HepG2 (cell line): Measurements from ENCODE around the gene ZBTB7C. TPM values are rescaled to one million over a fixed set of nuclear protein-coding genes. Genes with fewer than 3 reads are reported as not detected.

Source experiments
- ATAC-seq: fragments of 200-7000 bp; cut with Tn5 transposase; 3 replicates; pipeline ENCODE4 v1.9.1; 2020; ENCODE audit warnings: mild to moderate bottlenecking, moderate library complexity
- BruUV-seq: library from RNA; stranded (reverse); fragments of 400-500 nt; replicated peaks from 2 replicates; lab custom pipeline; 2021; lab: Mats Ljungman, UMichigan
- CTCF ChIA-PET: fragments of 300-600 bp; formaldehyde crosslinking; extraction: SDS; loops from one replicate; lab custom pipeline; 2021; ENCODE audit warnings: low total read pairs, inconsistent platforms, low intra/inter-chr PET ratio; lab: Yijun Ruan, JAX
- POLR2A ChIA-PET: fragments of 350-600 bp; sonication (Branson Sonifier 250); formaldehyde crosslinking; loops from one replicate; lab custom pipeline; 2020; ENCODE audit warnings: antibody characterized with exemption, inconsistent platforms; lab: Yijun Ruan, JAX
- DNase-seq: peaks from one replicate; pipeline ENCODE4 v3.0.0-alpha.2; 2015; ENCODE audit warnings: low spot score
- FAIRE-seq: peaks from 3 replicates; lab custom pipeline; 2011; peaks lifted over from hg19 to GRCh38; lab: Jason Lieb, UNC
- H2AFZ ChIP-seq: one replicate; pipeline ENCODE4 v1.6.1; 2011; ENCODE audit warnings: low read length, inconsistent platforms
- H3K27ac ChIP-seq: fragments of 300-600 bp; 3 replicates; pipeline ENCODE4 v1.8.0; 2011; ENCODE audit warnings: mixed run types, mild to moderate bottlenecking, mixed read lengths, low read length, inconsistent platforms; ENCODE audit not compliant: insufficient read depth; ENCODE audit errors: extremely low read length
- H3K27me3 ChIP-seq, 2 experiments: fragments of 200-600 bp in 1 of 2; 2 replicates in 1 of 2; 3 replicates in 1 of 2; pipeline versions ENCODE4 v1.6.0 to v1.8.0; 2011; ENCODE audit warnings: low read length in 2 of 2, mild to moderate bottlenecking in 2 of 2, moderate library complexity in 2 of 2, inconsistent platforms in 1 of 2; ENCODE audit not compliant: insufficient read depth in 2 of 2, control insufficient read depth in 1 of 2
- H3K36me3 ChIP-seq, 2 experiments: fragments of 200-600 bp in 1 of 2; replicated peaks in 1 of 2; 2 replicates in 1 of 2; 3 replicates in 1 of 2; pipeline versions ENCODE4 v1.5.1 to v1.8.0; 2011; ENCODE audit warnings: low read length in 2 of 2, inconsistent platforms in 1 of 2; ENCODE audit not compliant: insufficient read depth in 2 of 2, control insufficient read depth in 1 of 2
- H3K4me1 ChIP-seq: 2 replicates; pipeline ENCODE4 v1.5.1; 2012; ENCODE audit warnings: low read length, inconsistent platforms; ENCODE audit not compliant: insufficient read depth
- H3K4me2 ChIP-seq: 2 replicates; pipeline ENCODE4 v1.6.0; 2011; ENCODE audit warnings: low read depth, low read length, inconsistent platforms
- H3K4me3 ChIP-seq, 3 experiments: fragments of 200-600 bp in 1 of 3; sonication (generic), shearing (Covaris generic) in 1 of 3; replicated peaks in 1 of 3; 2 replicates each; pipeline ENCODE4 v1.5.1; 2011 to 2016; ENCODE audit warnings: low read length in 3 of 3, inconsistent platforms in 2 of 3, low read depth in 2 of 3, mild to moderate bottlenecking in 2 of 3, control low read depth in 1 of 3, mixed read lengths in 1 of 3; ENCODE audit not compliant: insufficient read depth in 1 of 3
- H3K79me2 ChIP-seq: one replicate; pipeline ENCODE4 v1.6.1; 2011; ENCODE audit warnings: low read length, inconsistent platforms; ENCODE audit not compliant: insufficient read depth
- H3K9ac ChIP-seq: 2 replicates; pipeline ENCODE4 v1.6.0; 2011; ENCODE audit warnings: mild to moderate bottlenecking, low read depth, low read length, inconsistent platforms; ENCODE audit not compliant: insufficient read depth
- H3K9me3 ChIP-seq: 2 replicates; pipeline ENCODE4 v1.5.1; 2012; ENCODE audit warnings: mild to moderate bottlenecking, low read length
- H4K20me1 ChIP-seq: 2 replicates; pipeline ENCODE4 v1.6.0; 2011; ENCODE audit warnings: inconsistent platforms, mild to moderate bottlenecking, low read length, moderate library complexity; ENCODE audit not compliant: insufficient read depth
- GZF1 ChIP-seq: sonication (generic); formaldehyde crosslinking; IDR thresholded peaks from 2 replicates; pipeline ENCODE4 v1.5.1; 2020; ENCODE audit warnings: mild to moderate bottlenecking, missing genetic modification reagents
- HOXA3 ChIP-seq: sonication (generic); formaldehyde crosslinking; IDR thresholded peaks from 2 replicates; pipeline ENCODE4 v1.5.0; 2020; ENCODE audit warnings: missing genetic modification reagents
- KDM4B ChIP-seq: sonication (generic); formaldehyde crosslinking; IDR thresholded peaks from 2 replicates; pipeline ENCODE4 v1.4.0; 2020; ENCODE audit warnings: missing genetic modification reagents
- KLF13 ChIP-seq: sonication (generic); formaldehyde crosslinking; IDR thresholded peaks from 2 replicates; pipeline ENCODE4 v1.4.0; 2020; ENCODE audit warnings: mild to moderate bottlenecking, missing genetic modification reagents
- NR2C2 ChIP-seq: sonication (generic); formaldehyde crosslinking; IDR thresholded peaks from 2 replicates; pipeline ENCODE4 v1.4.0; 2020; ENCODE audit warnings: missing genetic modification reagents, mild to moderate bottlenecking, moderate library complexity, borderline replicate concordance
- PAF1 ChIP-seq: IDR thresholded peaks from 2 replicates; pipeline ENCODE4 v1.6.1; 2016; ENCODE audit warnings: missing genetic modification reagents, missing compliant biosample characterization
- SMYD3 ChIP-seq: sonication (generic); formaldehyde crosslinking; IDR thresholded peaks from 2 replicates; pipeline ENCODE4 v1.8.1; 2023; ENCODE audit warnings: mild to moderate bottlenecking, missing genetic modification reagents
- ZNF530 ChIP-seq: sonication (generic); formaldehyde crosslinking; IDR thresholded peaks from 2 replicates; pipeline ENCODE4 v1.5.0; 2020; ENCODE audit warnings: low read depth, mild to moderate bottlenecking, missing genetic modification reagents
- ZNF549 ChIP-seq: sonication (generic); formaldehyde crosslinking; IDR thresholded peaks from 2 replicates; pipeline ENCODE4 v1.5.0; 2020; ENCODE audit warnings: missing genetic modification reagents
- ZNF562 ChIP-seq: sonication (generic); formaldehyde crosslinking; IDR thresholded peaks from 2 replicates; pipeline ENCODE4 v1.8.0; 2022; ENCODE audit warnings: missing genetic modification reagents, borderline replicate concordance
- ZNF737 ChIP-seq: sonication (generic); formaldehyde crosslinking; IDR thresholded peaks from 2 replicates; pipeline ENCODE4 v1.5.0; 2020; ENCODE audit warnings: missing genetic modification reagents, mild to moderate bottlenecking, borderline replicate concordance
- WGBS: methylation state at CpG from one replicate; pipeline ENCODE4 v1.1.6; 2017; ENCODE audit warnings: low lambda C conversion rate; 5-methylcytosine and 5-hydroxymethylcytosine counted together
- in situ Hi-C: cut with HindIII; loops from 2 replicates; pipeline ENCODE4 v1.10.0; 2017; ENCODE audit warnings: low pct_unique_long_range_greater_than_20kb; ENCODE audit not compliant: extremely low pct_ligation_motif_present
- intact Hi-C: fragments of 100-400 bp; cut with micrococcal nuclease; formaldehyde crosslinking; loops from one replicate; pipeline ENCODE4 v1.10.0; 2022; ENCODE audit not compliant: unreplicated experiment
- polyA plus RNA-seq, 8 experiments: library from polyadenylated mRNA; depleted of rRNA in 3 of 8; stranded (reverse) in 7 of 8; unstranded in 1 of 8; fragments of >200 nt; fragmentation: Illumina TruSeq in 4 of 8; extraction: Trizol in 4 of 8; gene quantifications; 2 replicates each; pipeline versions ENCODE4 v1.2.1 to v1.2.3, GENCODE V29; 2011 to 2016; ENCODE audit warnings: low read depth in 4 of 8, missing spikeins in 1 of 8, mixed read lengths in 1 of 8; ENCODE audit not compliant: insufficient read depth in 1 of 8
- total RNA-seq, 5 experiments: library from RNA; depleted of rRNA; stranded (reverse); fragments of >200 nt; fragmentation: Illumina TruSeq; extraction: Trizol; gene quantifications; 2 replicates each; pipeline ENCODE4 v1.2.3, GENCODE V29; 2016; ENCODE audit warnings: low read depth in 1 of 5
- TF ChIP-seq, protein P1 (sequence below): sonication (generic); formaldehyde crosslinking; IDR thresholded peaks from 2 replicates; pipeline ENCODE4 v1.4.0; 2020; ENCODE audit warnings: missing genetic modification reagents, borderline replicate concordance
- TF ChIP-seq, protein P2 (sequence below): sonication (generic); formaldehyde crosslinking; IDR thresholded peaks from 2 replicates; pipeline ENCODE4 v1.8.0; 2022; ENCODE audit warnings: mild to moderate bottlenecking, missing genetic modification reagents, borderline replicate concordance
- TF ChIP-seq, protein P3 (sequence below): sonication (generic); formaldehyde crosslinking; IDR thresholded peaks from 2 replicates; pipeline ENCODE4 v1.5.0; 2020; ENCODE audit warnings: mild to moderate bottlenecking, missing genetic modification reagents
- TF ChIP-seq, protein P4 (sequence below): sonication (generic); formaldehyde crosslinking; IDR thresholded peaks from 2 replicates; pipeline ENCODE4 v1.4.0; 2020; ENCODE audit warnings: missing genetic modification reagents; ENCODE audit errors: not compliant biosample characterization

Gene ZBTB7C
- total and polyA plus RNA-seq, 2 of the 13 experiments (the other 11 are each of a cell fraction or from before 2014, with no cell fraction given), result 0.01 to 0.04 TPM

DNA sequence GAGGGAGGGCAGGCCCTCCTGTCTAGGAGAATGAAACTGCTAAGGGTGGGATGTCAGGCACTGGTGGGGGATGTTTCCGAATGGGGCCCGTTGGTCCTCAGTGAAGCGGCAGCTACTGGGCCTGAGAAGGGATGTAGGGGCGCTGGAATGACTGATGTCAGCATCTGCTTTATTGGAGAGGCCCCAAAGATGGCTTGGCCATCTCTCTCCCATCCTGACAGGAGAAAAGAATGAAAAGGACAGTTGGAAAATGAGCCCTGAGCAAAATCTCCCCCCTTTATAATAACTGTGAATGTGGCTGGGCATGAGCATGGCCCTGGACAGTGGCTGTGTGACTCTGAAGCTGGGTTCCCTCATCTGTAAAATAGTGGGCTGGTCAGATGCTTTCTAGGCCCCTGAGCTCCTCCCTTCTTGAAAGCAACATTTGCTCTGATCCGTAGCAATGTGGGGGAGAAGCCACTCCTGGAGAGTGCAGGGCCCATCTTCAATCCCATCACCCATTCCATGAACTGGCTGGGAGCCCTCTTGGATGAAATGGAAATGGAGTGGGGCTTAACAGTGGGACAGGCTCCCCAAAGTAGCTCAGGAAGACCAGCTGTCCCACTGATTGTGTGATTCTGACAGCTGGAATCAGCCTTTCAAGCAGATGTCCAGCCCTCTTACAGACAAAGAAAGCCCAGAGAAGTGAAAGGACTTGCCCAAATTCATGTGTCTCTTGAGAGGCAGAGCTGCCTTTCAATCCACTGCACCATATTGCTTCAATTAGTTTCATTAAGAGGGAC lies 246.0 kb downstream of the ZBTB7C start:
- Histone ChIP-seq H2AFZ (no peak overlapping the region), H4K20me1 (no peaks in the 10 kb centered on the region), H3K27ac (no peak overlapping the region), H3K4me1 (peaks cover 76% of the 10 kb centered on the region), H3K9ac (no peak overlapping the region), H3K27me3 (peaks cover 0 to 22% of the 10 kb centered on the region in 2 experiments; a peak in 1 of 5 replicates), H3K4me3 (no peak overlapping the region), H3K4me2 (no peak overlapping the region; the same call in 1 of the 2 replicates), H3K79me2 (no peaks in the 10 kb centered on the region), H3K36me3 (no peaks in the 10 kb centered on the region), H3K9me3 (no peaks in the 10 kb centered on the region)
- no peak for ATAC-seq
- intact Hi-C loops, result no loop called here
- FAIRE-seq, result no peak
- ChIA-PET CTCF (no interaction called here), POLR2A (interaction anchor here (3.0 kb wide), 1 partner anchor 9 kb away, joined by 9 read pairs; no protein-coding TSS in a partner anchor)
- no TSS peak for BruUV-seq
- WGBS, result 98% methylated on average over 4 of the region's 5 CpGs
- no peak for DNase-seq
- in situ Hi-C loops, result no loop called here
- no peak for TF ChIP-seq NR2C2 (CRISPR knock-in tag)
- no peak for TF ChIP-seq SMYD3
- no peak for TF ChIP-seq ZNF562 (CRISPR knock-in tag)
- no peak for TF ChIP-seq ZNF737 (CRISPR knock-in tag)
- TF ChIP-seq, protein P1, sequence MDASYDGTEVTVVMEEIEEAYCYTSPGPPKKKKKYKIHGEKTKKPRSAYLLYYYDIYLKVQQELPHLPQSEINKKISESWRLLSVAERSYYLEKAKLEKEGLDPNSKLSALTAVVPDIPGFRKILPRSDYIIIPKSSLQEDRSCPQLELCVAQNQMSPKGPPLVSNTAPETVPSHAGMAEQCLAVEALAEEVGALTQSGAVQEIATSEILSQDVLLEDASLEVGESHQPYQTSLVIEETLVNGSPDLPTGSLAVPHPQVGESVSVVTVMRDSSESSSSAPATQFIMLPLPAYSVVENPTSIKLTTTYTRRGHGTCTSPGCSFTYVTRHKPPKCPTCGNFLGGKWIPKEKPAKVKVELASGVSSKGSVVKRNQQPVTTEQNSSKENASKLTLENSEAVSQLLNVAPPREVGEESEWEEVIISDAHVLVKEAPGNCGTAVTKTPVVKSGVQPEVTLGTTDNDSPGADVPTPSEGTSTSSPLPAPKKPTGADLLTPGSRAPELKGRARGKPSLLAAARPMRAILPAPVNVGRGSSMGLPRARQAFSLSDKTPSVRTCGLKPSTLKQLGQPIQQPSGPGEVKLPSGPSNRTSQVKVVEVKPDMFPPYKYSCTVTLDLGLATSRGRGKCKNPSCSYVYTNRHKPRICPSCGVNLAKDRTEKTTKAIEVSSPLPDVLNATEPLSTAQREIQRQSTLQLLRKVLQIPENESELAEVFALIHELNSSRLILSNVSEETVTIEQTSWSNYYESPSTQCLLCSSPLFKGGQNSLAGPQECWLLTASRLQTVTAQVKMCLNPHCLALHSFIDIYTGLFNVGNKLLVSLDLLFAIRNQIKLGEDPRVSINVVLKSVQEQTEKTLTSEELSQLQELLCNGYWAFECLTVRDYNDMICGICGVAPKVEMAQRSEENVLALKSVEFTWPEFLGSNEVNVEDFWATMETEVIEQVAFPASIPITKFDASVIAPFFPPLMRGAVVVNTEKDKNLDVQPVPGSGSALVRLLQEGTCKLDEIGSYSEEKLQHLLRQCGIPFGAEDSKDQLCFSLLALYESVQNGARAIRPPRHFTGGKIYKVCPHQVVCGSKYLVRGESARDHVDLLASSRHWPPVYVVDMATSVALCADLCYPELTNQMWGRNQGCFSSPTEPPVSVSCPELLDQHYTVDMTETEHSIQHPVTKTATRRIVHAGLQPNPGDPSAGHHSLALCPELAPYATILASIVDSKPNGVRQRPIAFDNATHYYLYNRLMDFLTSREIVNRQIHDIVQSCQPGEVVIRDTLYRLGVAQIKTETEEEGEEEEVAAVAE (CRISPR knock-in tag), result no peak
- TF ChIP-seq ZNF549 (CRISPR knock-in tag), result no peak
- TF ChIP-seq, protein P2, sequence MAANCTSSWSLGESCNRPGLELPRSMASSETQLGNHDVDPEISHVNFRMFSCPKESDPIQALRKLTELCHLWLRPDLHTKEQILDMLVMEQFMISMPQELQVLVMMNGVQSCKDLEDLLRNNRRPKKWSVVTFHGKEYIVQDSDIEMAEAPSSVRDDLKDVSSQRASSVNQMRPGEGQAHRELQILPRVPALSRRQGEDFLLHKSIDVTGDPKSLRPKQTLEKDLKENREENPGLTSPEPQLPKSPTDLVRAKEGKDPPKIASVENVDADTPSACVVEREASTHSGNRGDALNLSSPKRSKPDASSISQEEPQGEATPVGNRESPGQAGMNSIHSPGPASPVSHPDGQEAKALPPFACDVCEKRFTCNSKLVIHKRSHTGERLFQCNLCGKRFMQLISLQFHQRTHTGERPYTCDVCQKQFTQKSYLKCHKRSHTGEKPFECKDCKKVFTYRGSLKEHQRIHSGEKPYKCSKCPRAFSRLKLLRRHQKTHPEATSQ (CRISPR knock-in tag), result no peak
- no peak for TF ChIP-seq ZNF530 (CRISPR knock-in tag)
- no peak for TF ChIP-seq GZF1 (CRISPR knock-in tag)
- TF ChIP-seq PAF1 (CRISPR knock-in tag), result no peak
- TF ChIP-seq, protein P3, sequence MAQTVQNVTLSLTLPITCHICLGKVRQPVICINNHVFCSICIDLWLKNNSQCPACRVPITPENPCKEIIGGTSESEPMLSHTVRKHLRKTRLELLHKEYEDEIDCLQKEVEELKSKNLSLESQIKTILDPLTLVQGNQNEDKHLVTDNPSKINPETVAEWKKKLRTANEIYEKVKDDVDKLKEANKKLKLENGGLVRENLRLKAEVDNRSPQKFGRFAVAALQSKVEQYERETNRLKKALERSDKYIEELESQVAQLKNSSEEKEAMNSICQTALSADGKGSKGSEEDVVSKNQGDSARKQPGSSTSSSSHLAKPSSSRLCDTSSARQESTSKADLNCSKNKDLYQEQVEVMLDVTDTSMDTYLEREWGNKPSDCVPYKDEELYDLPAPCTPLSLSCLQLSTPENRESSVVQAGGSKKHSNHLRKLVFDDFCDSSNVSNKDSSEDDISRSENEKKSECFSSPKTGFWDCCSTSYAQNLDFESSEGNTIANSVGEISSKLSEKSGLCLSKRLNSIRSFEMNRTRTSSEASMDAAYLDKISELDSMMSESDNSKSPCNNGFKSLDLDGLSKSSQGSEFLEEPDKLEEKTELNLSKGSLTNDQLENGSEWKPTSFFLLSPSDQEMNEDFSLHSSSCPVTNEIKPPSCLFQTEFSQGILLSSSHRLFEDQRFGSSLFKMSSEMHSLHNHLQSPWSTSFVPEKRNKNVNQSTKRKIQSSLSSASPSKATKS (CRISPR knock-in tag), result no peak
- no peak for TF ChIP-seq HOXA3 (CRISPR knock-in tag)
- TF ChIP-seq, protein P4, sequence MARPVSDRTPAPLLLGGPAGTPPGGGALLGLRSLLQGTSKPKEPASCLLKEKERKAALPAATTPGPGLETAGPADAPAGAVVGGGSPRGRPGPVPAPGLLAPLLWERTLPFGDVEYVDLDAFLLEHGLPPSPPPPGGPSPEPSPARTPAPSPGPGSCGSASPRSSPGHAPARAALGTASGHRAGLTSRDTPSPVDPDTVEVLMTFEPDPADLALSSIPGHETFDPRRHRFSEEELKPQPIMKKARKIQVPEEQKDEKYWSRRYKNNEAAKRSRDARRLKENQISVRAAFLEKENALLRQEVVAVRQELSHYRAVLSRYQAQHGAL, result no peak
- no peak for TF ChIP-seq KDM4B (CRISPR knock-in tag)
- TF ChIP-seq KLF13 (CRISPR knock-in tag), result no peak
